H1 (cell line): ENCODE data around the gene TGM6. TPM values are rescaled to one million over a fixed set of nuclear protein-coding genes. Genes with fewer than 3 reads are reported as not detected.

ENCODE experiments used
- CTCF ChIA-PET: fragments of 300-600 bp; sonication (Branson Sonifier 250); formaldehyde crosslinking; loops from one replicate; lab custom pipeline; 2021; ENCODE audit not compliant: partially characterized antibody; lab: Charles Lee
- POLR2A ChIA-PET: fragments of 300-600 bp; sonication (Branson Sonifier 250); formaldehyde crosslinking; loops from one replicate; lab custom pipeline; 2021; ENCODE audit warnings: inconsistent platforms; ENCODE audit not compliant: partially characterized antibody; lab: Charles Lee
- DNase-seq, 2 experiments: peaks; one replicate each; pipeline versions ENCODE4 v3.0.0 to v3.0.0-alpha.2; 2010 to 2022; ENCODE audit warnings: low spot score in 2 of 2, low read depth in 1 of 2, mixed read lengths in 1 of 2
- FAIRE-seq: peaks from 2 replicates; lab custom pipeline; 2011; peaks lifted over from hg19 to GRCh38; lab: Jason Lieb, UNC
- H2AFZ ChIP-seq: 2 replicates; pipeline ENCODE4 v1.8.1; 2012; ENCODE audit warnings: low read length, inconsistent platforms
- H2AK5ac ChIP-seq: 2 replicates; pipeline ENCODE4 v1.6.1; 2013; ENCODE audit warnings: low read depth, low read length
- H2BK120ac ChIP-seq: replicated peaks from 2 replicates; pipeline ENCODE3; 2013; ENCODE audit warnings: low read depth, low read length, inconsistent platforms
- H2BK12ac ChIP-seq: 2 replicates; pipeline ENCODE4 v1.6.1; 2013; ENCODE audit warnings: low read depth, low read length
- H2BK15ac ChIP-seq: 2 replicates; pipeline ENCODE4 v1.6.1; 2013; ENCODE audit warnings: low read length
- H2BK20ac ChIP-seq: 2 replicates; pipeline ENCODE4 v1.6.1; 2013; ENCODE audit warnings: low read length
- H2BK5ac ChIP-seq: 2 replicates; pipeline ENCODE4 v1.6.1; 2013; ENCODE audit warnings: low read depth, low read length
- H3K14ac ChIP-seq: 2 replicates; pipeline ENCODE4 v1.6.1; 2013; ENCODE audit warnings: inconsistent platforms; ENCODE audit not compliant: insufficient read length
- H3K18ac ChIP-seq: 2 replicates; pipeline ENCODE4 v1.6.1; 2013; ENCODE audit warnings: low read length; ENCODE audit errors: extremely low read depth
- H3K23ac ChIP-seq: 2 replicates; pipeline ENCODE4 v1.6.1; 2013; ENCODE audit warnings: inconsistent platforms; ENCODE audit not compliant: insufficient read length
- H3K23me2 ChIP-seq: 2 replicates; pipeline ENCODE4 v1.6.1; 2013; ENCODE audit warnings: low read depth, low read length
- H3K27ac ChIP-seq: 2 replicates; pipeline ENCODE4 v1.6.1; 2011; ENCODE audit warnings: low read depth, low read length, inconsistent platforms
- H3K27me3 ChIP-seq, 4 experiments: replicated peaks in 1 of 4; 1 replicate in 1 of 4; 2 replicates in 3 of 4; pipeline versions ENCODE4 v1.6.1 to v1.8.1; 2011 to 2013; ENCODE audit warnings: low read length in 3 of 4, mild to moderate bottlenecking in 3 of 4, inconsistent platforms in 2 of 4, mixed read lengths in 2 of 4, moderate library complexity in 1 of 4; ENCODE audit not compliant: control insufficient read depth in 3 of 4, insufficient read depth in 3 of 4; ENCODE audit errors: extremely low read depth in 1 of 4
- H3K36me3 ChIP-seq, 4 experiments: 2 replicates each; pipeline versions ENCODE4 v1.6.1 to v1.8.1; 2011 to 2013; ENCODE audit warnings: mild to moderate bottlenecking in 4 of 4, low read length in 3 of 4, moderate library complexity in 2 of 4, control low read depth in 1 of 4, inconsistent platforms in 1 of 4; ENCODE audit not compliant: insufficient read depth in 4 of 4, control insufficient read depth in 2 of 4
- H3K4ac ChIP-seq: replicated peaks from 2 replicates; pipeline ENCODE3; 2013; ENCODE audit warnings: low read length, low read depth, mixed read lengths, inconsistent platforms; ENCODE audit not compliant: insufficient read length
- H3K4me1 ChIP-seq, 4 experiments: replicated peaks in 1 of 4; 1 replicate in 1 of 4; 2 replicates in 3 of 4; pipeline versions ENCODE4 v1.6.1 to v1.8.1; 2011 to 2013; ENCODE audit warnings: low read length in 3 of 4, inconsistent platforms in 2 of 4, mixed read lengths in 1 of 4; ENCODE audit not compliant: insufficient read depth in 4 of 4, control insufficient read depth in 3 of 4
- H3K4me2 ChIP-seq, 2 experiments: 2 replicates each; pipeline versions ENCODE4 v1.6.1 to v1.8.1; 2011 to 2013; ENCODE audit warnings: low read depth in 2 of 2, low read length in 2 of 2, control low read depth in 1 of 2, inconsistent platforms in 1 of 2, mild to moderate bottlenecking in 1 of 2; ENCODE audit not compliant: insufficient read depth in 1 of 2
- H3K4me3 ChIP-seq, 4 experiments: fragments of 200-600, 300-600 bp in 1 of 4; sonication (generic), shearing (Covaris generic), sonication (Bioruptor Twin) in 1 of 4; 2 replicates each; pipeline versions ENCODE4 v1.5.1 to v1.8.1; 2011 to 2016; ENCODE audit warnings: low read length in 4 of 4, low read depth in 3 of 4, control low read depth in 2 of 4, inconsistent platforms in 2 of 4, mild to moderate bottlenecking in 2 of 4, mixed read lengths in 1 of 4, moderate library complexity in 1 of 4; ENCODE audit not compliant: insufficient read depth in 2 of 4; ENCODE audit errors: extremely low read depth in 1 of 4
- H3K56ac ChIP-seq: replicated peaks from 2 replicates; pipeline ENCODE3; 2013; ENCODE audit warnings: low read depth, mild to moderate bottlenecking, mixed read lengths, low read length, inconsistent platforms; ENCODE audit not compliant: insufficient read length
- H3K79me1 ChIP-seq: 2 replicates; pipeline ENCODE4 v1.6.1; 2013; ENCODE audit warnings: low read depth, low read length, control low read depth
- H3K79me2 ChIP-seq, 2 experiments: 2 replicates each; pipeline versions ENCODE4 v1.6.1 to v1.8.1; 2012 to 2013; ENCODE audit warnings: low read length in 2 of 2, mild to moderate bottlenecking in 2 of 2, inconsistent platforms in 1 of 2; ENCODE audit not compliant: insufficient read depth in 2 of 2, control insufficient read depth in 1 of 2
- H3K9ac ChIP-seq, 4 experiments: replicated peaks in 1 of 4; 1 replicate in 1 of 4; 2 replicates in 3 of 4; pipeline versions ENCODE4 v1.6.1 to v1.8.1; 2011 to 2013; ENCODE audit warnings: low read depth in 3 of 4, low read length in 3 of 4, control low read depth in 2 of 4, mild to moderate bottlenecking in 2 of 4, moderate library complexity in 2 of 4, inconsistent platforms in 1 of 4; ENCODE audit errors: extremely low read depth in 1 of 4
- H3K9me3 ChIP-seq, 2 experiments: 2 replicates each; pipeline versions ENCODE4 v1.6.1 to v1.8.1; 2012 to 2013; ENCODE audit warnings: mild to moderate bottlenecking in 2 of 2, moderate library complexity in 2 of 2, control low read depth in 1 of 2, inconsistent platforms in 1 of 2, low read depth in 1 of 2, low read length in 1 of 2, mixed read lengths in 1 of 2; ENCODE audit not compliant: insufficient read depth in 2 of 2
- H4K20me1 ChIP-seq, 2 experiments: replicated peaks in 1 of 2; 2 replicates each; pipeline versions ENCODE3 to v1.8.1; 2011 to 2013; ENCODE audit warnings: inconsistent platforms in 2 of 2, low read length in 2 of 2, mild to moderate bottlenecking in 1 of 2; ENCODE audit not compliant: insufficient read depth in 2 of 2, control insufficient read depth in 1 of 2
- H4K5ac ChIP-seq: 2 replicates; pipeline ENCODE4 v1.6.1; 2013; ENCODE audit warnings: low read length, low read depth, mixed read lengths, inconsistent platforms; ENCODE audit not compliant: insufficient read length
- H4K8ac ChIP-seq: 2 replicates; pipeline ENCODE4 v1.8.0; 2013; ENCODE audit warnings: mild to moderate bottlenecking, moderate library complexity, low read length, inconsistent platforms; ENCODE audit not compliant: insufficient read depth; ENCODE audit errors: extremely low read depth
- H4K91ac ChIP-seq: replicated peaks from 2 replicates; pipeline ENCODE3; 2013; ENCODE audit warnings: low read length, mixed read lengths, inconsistent platforms; ENCODE audit not compliant: insufficient read length
- ASH2L ChIP-seq: fragments of 200-600, 300-600 bp; sonication (generic); IDR thresholded peaks from one replicate; pipeline ENCODE4 v1.7.1; 2017; ENCODE audit warnings: low read length
- BACH1 ChIP-seq: IDR thresholded peaks from 2 replicates; pipeline ENCODE4 v1.6.1; 2012; ENCODE audit warnings: low read length, improper control_type of control experiment
- CEBPB ChIP-seq: IDR thresholded peaks from 2 replicates; pipeline ENCODE4 v1.6.1; 2012; ENCODE audit warnings: low read depth, low read length
- CHD1 ChIP-seq: IDR thresholded peaks from 2 replicates; pipeline ENCODE4 v1.6.1; 2012; ENCODE audit warnings: low read depth, low read length, improper control_type of control experiment
- HDAC2 ChIP-seq, 2 experiments: fragments of 300-600 bp in 1 of 2; sonication (generic) in 1 of 2; IDR thresholded peaks; 2 replicates each; pipeline ENCODE4 v1.6.1; 2011 to 2012; ENCODE audit warnings: low read depth in 2 of 2, low read length in 2 of 2, mild to moderate bottlenecking in 2 of 2, moderate library complexity in 2 of 2, borderline replicate concordance in 1 of 2, inconsistent platforms in 1 of 2
- KDM5A ChIP-seq: fragments of 200-600 bp; IDR thresholded peaks from 2 replicates; pipeline ENCODE4 v1.7.1; 2012; ENCODE audit warnings: mild to moderate bottlenecking, low read length, inconsistent platforms, mixed read lengths
- NRF1 ChIP-seq: IDR thresholded peaks from 2 replicates; pipeline ENCODE4 v1.6.1; 2011; ENCODE audit warnings: mild to moderate bottlenecking, low read depth, low read length, improper control_type of control experiment
- RBBP5 ChIP-seq: IDR thresholded peaks from 2 replicates; pipeline ENCODE4 v1.7.1; 2012; ENCODE audit warnings: low read depth, mild to moderate bottlenecking, inconsistent platforms, low read length, moderate library complexity, borderline replicate concordance
- SIRT6 ChIP-seq: IDR thresholded peaks from one replicate; pipeline ENCODE4 v1.7.1; 2012; ENCODE audit warnings: low read length, inconsistent platforms
- SP2 ChIP-seq: IDR thresholded peaks from 2 replicates; pipeline ENCODE4 v1.6.1; 2012; ENCODE audit warnings: mild to moderate bottlenecking, low read length, inconsistent platforms
- YY1 ChIP-seq: IDR thresholded peaks from 2 replicates; pipeline ENCODE4 v1.6.1; 2011; ENCODE audit warnings: low read depth, mild to moderate bottlenecking, low read length
- ZNF274 ChIP-seq: IDR thresholded peaks from 2 replicates; pipeline ENCODE4 v1.7.0; 2012; ENCODE audit warnings: low read length, borderline replicate concordance; ENCODE audit errors: extremely low read depth
- WGBS, 2 experiments: shearing (Covaris generic) in 1 of 2; methylation state at CpG; one replicate each; pipeline versions ENCODE4 v1.1.6 to v1.1.7; 2013 to 2015; ENCODE audit warnings: low lambda C conversion rate in 2 of 2, mixed read lengths in 2 of 2, inconsistent platforms in 1 of 2, low coverage in 1 of 2, missing lambda C conversion rate in 1 of 2; ENCODE audit not compliant: insufficient replicate concordance in 2 of 2, insufficient coverage in 1 of 2, insufficient read length in 1 of 2; ENCODE audit errors: extremely low coverage in 1 of 2, missing lambda C conversion rate in 1 of 2; 5-methylcytosine and 5-hydroxymethylcytosine counted together
- polyA plus RNA-seq, 7 experiments: library from polyadenylated mRNA; depleted of rRNA in 3 of 7; stranded (reverse) in 5 of 7; unstranded in 2 of 7; fragments of >200 nt in 5 of 7; fragments of 200-250 nt in 2 of 7; gene quantifications; 1 replicate in 5 of 7; 2 replicates in 1 of 7; 4 replicates in 1 of 7; pipeline versions ENCODE4 v1.2.1 to v1.2.3, GENCODE V29; 2011 to 2013; ENCODE audit warnings: missing spikeins in 2 of 7, mixed read lengths in 2 of 7
- total RNA-seq: library from RNA; stranded (reverse); fragmentation: NEBNext Ultra II Directional; extraction: Animal tissue kit (Norgen Biotek cat#: 25700); gene quantifications from 2 replicates; pipeline ENCODE4 v1.2.1, GENCODE V29; 2021

The TGM6 gene
- total and polyA plus RNA-seq, 2 of the 8 experiments (the other 6 are each of a cell fraction or from before 2014, with no cell fraction given) = 0.03 TPM; not detected in 1

- ChIA-PET CTCF (interaction anchor here (0.5 to 10.7 kb wide), 56 partner anchors 8 to 1829 kb away, joined by 3 to 210 read pairs (median 5); no protein-coding TSS in a partner anchor), POLR2A (interaction anchor here (1.3 kb wide), 1 partner anchor 69 kb away, joined by 4 read pairs; no protein-coding TSS in a partner anchor)
- Histone ChIP-seq H2AK5ac (no peak overlapping the region), H3K4me2 (no peak overlapping the region), H4K5ac (no peak overlapping the region), H3K27me3 (no peaks in the 10 kb centered on the region; a peak in 2 of 7 replicates), H3K14ac (no peak overlapping the region), H3K9ac (no peak overlapping the region), H3K18ac (no peak overlapping the region), H3K4me3 (no peak overlapping the region), H2BK20ac (no peak overlapping the region), H2BK15ac (no peak overlapping the region), H3K56ac (no peak overlapping the region), H4K91ac (no peak overlapping the region), H3K23me2 (no peaks in the 10 kb centered on the region), H4K8ac (no peak overlapping the region), H3K4ac (no peak overlapping the region), H3K4me1 (no peaks in the 10 kb centered on the region), H3K79me1 (no peaks in the 10 kb centered on the region), H3K9me3 (peaks cover 4 to 5% of the 10 kb centered on the region in 2 experiments; a peak in 2 of 4 replicates), H3K23ac (no peak overlapping the region), H2AFZ (no peak overlapping the region), H3K36me3 (no peaks in the 10 kb centered on the region), H3K79me2 (no peaks in the 10 kb centered on the region), H4K20me1 (no peaks in the 10 kb centered on the region), H2BK120ac (no peak overlapping the region), H2BK5ac (no peak overlapping the region), H2BK12ac (no peak overlapping the region), H3K27ac (no peak overlapping the region)
- no peak for DNase-seq
- no peak for FAIRE-seq
- TF ChIP-seq BACH1 (no peak), SIRT6 (no peak), NRF1 (no peak), CEBPB (no peak), HDAC2 (IDR thresholded peaks at IDR 0.05; ENCODE audit: borderline replicate concordance in 1 of 2, low read depth in 2 of 2, low read length in 2 of 2) (no peak), CHD1 (no peak), YY1 (no peak), KDM5A (no peak), ZNF274 (no peak), ASH2L (no peak), SP2 (no peak), RBBP5 (no peak)
- WGBS, 2 experiments = 94% methylated on average over 5 of the region's 5 CpGs; no CpG with 5 or more reads in 1 of the 2 experiments
Observed at GRCh38 chr20:2386516-2387179, 5.9 kb downstream of the TGM6 start.
